SU-DHL-6 (cell line): ENCODE measurements around the gene SPTLC1.
"Not testable (repeated sequence)": the region's sequence is repeated elsewhere in the genome, so short reads cannot be mapped to it uniquely, and the experiment has no call there.

ENCODE experiments used
- CTCF ChIP-seq: fragments of 200-600 bp; sonication (generic); IDR thresholded peaks from one replicate; pipeline ENCODE4 v1.5.1; 2017; ENCODE audit warnings: antibody characterized with exemption, mild to moderate bottlenecking, low read length, moderate library complexity; ENCODE audit not compliant: insufficient read depth, poor library complexity, severe bottlenecking
- EZH2phosphoT487 ChIP-seq: fragments of 200-600 bp; sonication (generic), shearing (Covaris generic); conservative IDR thresholded peaks from 2 replicates; pipeline ENCODE4 v1.6.1; 2018; ENCODE audit warnings: mild to moderate bottlenecking, antibody characterized with exemption, low read length, moderate library complexity, mixed read lengths

GRCh38 chr9:92145784-92146183, 30.6 kb upstream of the SPTLC1 start:
- not testable (repeated sequence) for TF ChIP-seq CTCF, EZH2phosphoT487
